Spleen (tissue), 7 donors: ENCODE results near the gene VPS37B.

ENCODE experiments used
- POLR2A ChIP-seq, 3 donors: fragments of 450-650 bp; IDR thresholded peaks; one replicate each; pipeline ENCODE4 v1.5.1; 2017; ENCODE audit warnings: antibody characterized with exemption in 3 of 3, mild to moderate bottlenecking in 1 of 3
- TF ChIP-seq, protein P1 (sequence below), 11 experiments: fragments of 200-600 bp in 7 of 11; fragments of 450-650 bp in 4 of 11; sonication (generic) in 4 of 11; IDR thresholded peaks in 8 of 11; conservative IDR thresholded peaks in 3 of 11; 1 replicate in 7 of 11; 2 replicates in 4 of 11; pipeline versions ENCODE4 v1.4.0 to v1.8.0; 2016 to 2021; ENCODE audit warnings: antibody characterized with exemption in 11 of 11, inconsistent platforms in 4 of 11, mild to moderate bottlenecking in 1 of 11
- donor health status: DM: no; HTN: no; CAD: no; lungs with moderate emphysema.
- donor health status: DM: no; HTN: no; CAD: no.
- donor health status: DM: no; HTN: no; CAD: no.

DNA sequence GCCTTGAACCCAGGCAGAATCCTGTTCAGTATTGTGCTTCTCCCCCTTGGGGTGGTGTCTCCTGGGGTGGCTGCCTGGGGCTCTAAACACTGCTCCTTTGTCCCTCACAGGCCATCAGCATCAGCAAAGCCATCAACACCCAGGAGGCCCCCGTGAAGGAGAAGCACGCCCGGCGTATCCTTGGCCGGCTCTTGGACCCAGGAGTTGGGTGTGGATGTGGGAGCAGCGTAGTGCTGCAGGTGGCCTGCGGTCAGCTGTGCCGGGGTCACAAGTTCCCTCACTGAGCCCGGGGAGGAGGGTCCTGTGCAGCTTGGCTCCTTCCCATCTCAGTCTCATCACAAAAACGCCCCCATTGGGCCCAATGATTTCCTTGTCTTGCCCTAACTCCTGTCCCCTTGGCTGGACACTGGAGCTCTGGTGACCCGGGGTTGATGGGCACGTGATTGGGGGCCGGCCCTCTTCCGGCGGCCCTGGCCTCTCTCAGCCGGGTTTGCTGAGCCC lies 48.0 kb downstream of the VPS37B start:
- TF ChIP-seq POLR2A (IDR thresholded peaks at IDR 0.05): no peak
- TF ChIP-seq, protein P1, sequence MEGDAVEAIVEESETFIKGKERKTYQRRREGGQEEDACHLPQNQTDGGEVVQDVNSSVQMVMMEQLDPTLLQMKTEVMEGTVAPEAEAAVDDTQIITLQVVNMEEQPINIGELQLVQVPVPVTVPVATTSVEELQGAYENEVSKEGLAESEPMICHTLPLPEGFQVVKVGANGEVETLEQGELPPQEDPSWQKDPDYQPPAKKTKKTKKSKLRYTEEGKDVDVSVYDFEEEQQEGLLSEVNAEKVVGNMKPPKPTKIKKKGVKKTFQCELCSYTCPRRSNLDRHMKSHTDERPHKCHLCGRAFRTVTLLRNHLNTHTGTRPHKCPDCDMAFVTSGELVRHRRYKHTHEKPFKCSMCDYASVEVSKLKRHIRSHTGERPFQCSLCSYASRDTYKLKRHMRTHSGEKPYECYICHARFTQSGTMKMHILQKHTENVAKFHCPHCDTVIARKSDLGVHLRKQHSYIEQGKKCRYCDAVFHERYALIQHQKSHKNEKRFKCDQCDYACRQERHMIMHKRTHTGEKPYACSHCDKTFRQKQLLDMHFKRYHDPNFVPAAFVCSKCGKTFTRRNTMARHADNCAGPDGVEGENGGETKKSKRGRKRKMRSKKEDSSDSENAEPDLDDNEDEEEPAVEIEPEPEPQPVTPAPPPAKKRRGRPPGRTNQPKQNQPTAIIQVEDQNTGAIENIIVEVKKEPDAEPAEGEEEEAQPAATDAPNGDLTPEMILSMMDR (IDR thresholded peaks at IDR 0.05 in 8 of 11, conservative IDR thresholded peaks at IDR 0.05 in 3 of 11): no peak
